Spleen (tissue), 11 donors: ENCODE data around the gene PIP5K1B. TPM values are rescaled to one million over a fixed set of nuclear protein-coding genes. Genes with fewer than 3 reads are reported as not detected.

Source experiments
- DNase-seq: peaks from one replicate; pipeline ENCODE4 v3.0.0-alpha.2; 2020
- H3K27ac ChIP-seq, 8 donors: fragments of 200-600 bp; sonication (generic) in 7 of 8; 1 replicate in 4 of 8; 2 replicates in 4 of 8; pipeline versions ENCODE4 v1.5.0 to v1.8.0; 2016 to 2021; ENCODE audit warnings: inconsistent platforms in 4 of 8, mild to moderate bottlenecking in 4 of 8, moderate library complexity in 1 of 8
- H3K27me3 ChIP-seq, 7 donors: fragments of 200-600 bp; sonication (generic) in 6 of 7; replicated peaks in 1 of 7; 1 replicate in 4 of 7; 2 replicates in 3 of 7; pipeline versions ENCODE4 v1.5.0 to v1.8.0; 2016 to 2021; ENCODE audit warnings: inconsistent platforms in 3 of 7, mild to moderate bottlenecking in 1 of 7
- H3K36me3 ChIP-seq, 6 donors: fragments of 200-600 bp; sonication (generic) in 5 of 6; 1 replicate in 4 of 6; 2 replicates in 2 of 6; pipeline versions ENCODE4 v1.5.0 to v1.8.0; 2016 to 2021; ENCODE audit warnings: inconsistent platforms in 2 of 6
- H3K4me1 ChIP-seq, 6 donors: fragments of 200-600 bp; sonication (generic) in 5 of 6; 1 replicate in 3 of 6; 2 replicates in 3 of 6; pipeline versions ENCODE4 v1.5.0 to v1.8.0; 2016 to 2021; ENCODE audit warnings: inconsistent platforms in 3 of 6
- H3K4me3 ChIP-seq, 8 donors: fragments of 200-600 bp; sonication (generic) in 7 of 8; 1 replicate in 4 of 8; 2 replicates in 4 of 8; pipeline versions ENCODE4 v1.5.0 to v1.8.0; 2016 to 2021; ENCODE audit warnings: inconsistent platforms in 4 of 8, mild to moderate bottlenecking in 4 of 8, moderate library complexity in 2 of 8
- H3K9me3 ChIP-seq, 8 donors: fragments of 200-600 bp; sonication (generic) in 7 of 8; 1 replicate in 4 of 8; 2 replicates in 4 of 8; pipeline versions ENCODE4 v1.5.0 to v1.8.0; 2016 to 2021; ENCODE audit warnings: inconsistent platforms in 4 of 8
- POLR2A ChIP-seq, 3 donors: fragments of 450-650 bp; IDR thresholded peaks; one replicate each; pipeline ENCODE4 v1.5.1; 2017; ENCODE audit warnings: antibody characterized with exemption in 3 of 3, mild to moderate bottlenecking in 1 of 3
- POLR2AphosphoS5 ChIP-seq, 3 donors: sonication (generic); formaldehyde crosslinking; IDR thresholded peaks; one replicate each; pipeline ENCODE4 v1.5.1; 2017; ENCODE audit warnings: antibody characterized with exemption in 3 of 3
- WGBS, 5 donors: extraction: QIAGEN DNeasy Blood & Tissue Kit in 3 of 5; methylation state at CpG; one replicate each; pipeline versions ENCODE4 v1.1.5 to v1.1.7; 2013 to 2018; 5-methylcytosine and 5-hydroxymethylcytosine counted together
- intact Hi-C: fragments of 100-400 bp; cut with DNase I; formaldehyde crosslinking; loops from one replicate; pipeline ENCODE4 v1.15.0; 2023; ENCODE audit warnings: low total_unique reads
- polyA plus RNA-seq, 3 donors: library from polyadenylated mRNA; stranded (reverse); fragments of 200-250 nt; gene quantifications; one replicate each; pipeline ENCODE4 v1.2.1, GENCODE V29; 2013
- total RNA-seq, 7 donors: library from RNA; depleted of rRNA in 3 of 7; stranded (reverse); fragments of >200 nt in 3 of 7; fragmentation: NEBNext Ultra II Directional in 4 of 7; extraction: Animal tissue kit (Norgen Biotek cat#: 25700) in 4 of 7; gene quantifications; one replicate each; pipeline versions ENCODE4 v1.1.0 to v1.2.1, GENCODE V29; 2016 to 2021
- TF ChIP-seq, protein P1 (sequence below), 11 experiments: fragments of 200-600 bp in 7 of 11; fragments of 450-650 bp in 4 of 11; sonication (generic) in 4 of 11; IDR thresholded peaks in 8 of 11; conservative IDR thresholded peaks in 3 of 11; 1 replicate in 7 of 11; 2 replicates in 4 of 11; pipeline versions ENCODE4 v1.4.0 to v1.8.0; 2016 to 2021; ENCODE audit warnings: antibody characterized with exemption in 11 of 11, inconsistent platforms in 4 of 11, mild to moderate bottlenecking in 1 of 11
- donor health status: healthy with polysubstance abuse.
- donor health status: DM: no; HTN: no; CAD: no; lungs with moderate emphysema.
- donor health status: DM: no; HTN: no; CAD: no.
- donor health status: Bipolar disorder and iron deficiency.
- donor health status: healthy.
- donor health status: DM: no; HTN: no; CAD: no.
- donor health status: DM: yes; HTN: yes; CAD: no.

The PIP5K1B gene
- total and polyA plus RNA-seq, 10 donors = 1.5 to 10.3 (median 6.8) TPM

DNA sequence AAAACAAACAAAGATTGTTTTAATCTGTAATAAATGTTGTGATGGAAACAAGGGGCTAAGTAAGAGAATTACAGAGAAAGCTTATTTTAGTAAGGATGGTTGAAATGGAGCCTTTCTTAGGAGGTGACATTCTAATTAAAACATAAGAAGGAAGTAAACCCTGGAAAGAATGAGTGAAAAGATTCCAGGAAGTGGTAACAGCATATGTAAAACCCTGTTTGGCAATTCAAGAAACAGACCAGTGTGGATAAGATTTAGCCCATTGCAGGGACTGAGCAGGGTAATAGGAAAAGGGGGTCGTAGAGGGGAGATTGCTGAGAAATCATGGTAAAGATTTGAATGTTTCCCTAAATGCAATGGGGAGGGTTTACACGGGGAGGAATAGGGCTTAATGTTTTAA lies 21.6 kb upstream of the PIP5K1B start:
- Histone ChIP-seq H3K9me3 (no peaks in the 10 kb centered on the region), H3K4me1 (peaks cover 0 to 14% (median 0%) of the 10 kb centered on the region in 6 donors), H3K4me3 (no peak overlapping the region), H3K27me3 (peaks cover 0 to 6% (median 0%) of the 10 kb centered on the region in 7 donors), H3K27ac (no peak overlapping the region), H3K36me3 (no peaks in the 10 kb centered on the region)
- intact Hi-C loops = no loop called here
- TF ChIP-seq, protein P1, sequence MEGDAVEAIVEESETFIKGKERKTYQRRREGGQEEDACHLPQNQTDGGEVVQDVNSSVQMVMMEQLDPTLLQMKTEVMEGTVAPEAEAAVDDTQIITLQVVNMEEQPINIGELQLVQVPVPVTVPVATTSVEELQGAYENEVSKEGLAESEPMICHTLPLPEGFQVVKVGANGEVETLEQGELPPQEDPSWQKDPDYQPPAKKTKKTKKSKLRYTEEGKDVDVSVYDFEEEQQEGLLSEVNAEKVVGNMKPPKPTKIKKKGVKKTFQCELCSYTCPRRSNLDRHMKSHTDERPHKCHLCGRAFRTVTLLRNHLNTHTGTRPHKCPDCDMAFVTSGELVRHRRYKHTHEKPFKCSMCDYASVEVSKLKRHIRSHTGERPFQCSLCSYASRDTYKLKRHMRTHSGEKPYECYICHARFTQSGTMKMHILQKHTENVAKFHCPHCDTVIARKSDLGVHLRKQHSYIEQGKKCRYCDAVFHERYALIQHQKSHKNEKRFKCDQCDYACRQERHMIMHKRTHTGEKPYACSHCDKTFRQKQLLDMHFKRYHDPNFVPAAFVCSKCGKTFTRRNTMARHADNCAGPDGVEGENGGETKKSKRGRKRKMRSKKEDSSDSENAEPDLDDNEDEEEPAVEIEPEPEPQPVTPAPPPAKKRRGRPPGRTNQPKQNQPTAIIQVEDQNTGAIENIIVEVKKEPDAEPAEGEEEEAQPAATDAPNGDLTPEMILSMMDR (IDR thresholded peaks at IDR 0.05 in 8 of 11, conservative IDR thresholded peaks at IDR 0.05 in 3 of 11) = no peak
- TF ChIP-seq POLR2AphosphoS5 (IDR thresholded peaks at IDR 0.05) = no peak
- no peak for TF ChIP-seq POLR2A (IDR thresholded peaks at IDR 0.05)
- DNase-seq = no peak
- 20 to 34% (median 30%) methylated on average over 2 of the region's 2 CpGs for WGBS, 5 donors

DNA sequence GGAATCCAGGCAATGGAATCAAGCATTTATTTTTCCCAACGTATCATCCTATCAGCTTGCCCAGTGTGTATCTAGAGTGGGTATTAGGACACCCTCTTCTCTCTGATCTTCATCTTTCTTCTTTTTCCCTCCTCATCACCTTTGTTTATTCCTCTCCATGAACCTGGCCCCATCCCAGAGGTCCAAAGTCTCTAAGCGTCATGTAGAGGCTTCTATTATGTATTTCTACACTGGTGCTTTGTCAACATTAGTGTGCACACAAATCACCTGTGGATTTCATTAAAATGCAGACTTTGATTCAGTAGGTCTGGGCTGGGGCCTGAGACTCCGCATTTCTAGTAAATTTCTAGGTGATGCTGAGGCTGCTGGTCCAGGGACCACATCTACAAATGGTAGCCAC lies 19.8 kb upstream of the PIP5K1B start:
- no peaks in the 10 kb centered on the region for H3K9me3 ChIP-seq
- 91 to 96% (median 94%) methylated on average over 3 of the region's 3 CpGs for WGBS, 5 donors
- H3K4me3 ChIP-seq = no peak overlapping the region
- intact Hi-C loops = no loop called here
- no peaks in the 10 kb centered on the region for H3K36me3 ChIP-seq
- H3K4me1 ChIP-seq = peaks cover 0 to 14% (median 0%) of the 10 kb centered on the region in 6 donors
- H3K27ac ChIP-seq = no peak overlapping the region
- no peak for DNase-seq
- no peaks in the 10 kb centered on the region for H3K27me3 ChIP-seq
- TF ChIP-seq POLR2A (IDR thresholded peaks at IDR 0.05) (no peak), POLR2AphosphoS5 (IDR thresholded peaks at IDR 0.05) (no peak)
- TF ChIP-seq, protein P1 (IDR thresholded peaks at IDR 0.05 in 8 of 11, conservative IDR thresholded peaks at IDR 0.05 in 3 of 11) = no peak

DNA sequence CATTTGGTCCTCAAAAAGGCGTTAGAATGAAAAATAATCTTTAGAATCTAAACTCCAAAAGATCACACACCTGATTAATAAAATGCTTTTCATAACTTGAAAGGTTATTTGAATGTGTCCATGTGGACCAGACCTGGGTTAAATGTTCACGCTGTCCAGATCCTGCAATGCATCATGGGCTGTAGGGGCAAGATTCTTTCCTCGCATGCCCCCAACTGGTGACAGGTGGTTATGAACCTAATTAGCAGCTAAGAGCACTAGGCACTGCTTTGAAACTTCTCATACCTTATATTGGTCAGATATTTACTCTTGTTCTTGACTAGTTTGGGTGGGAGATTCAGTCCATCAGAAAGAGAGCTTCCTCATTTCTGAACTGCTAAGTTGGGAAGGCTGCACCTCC lies 19.3 kb upstream of the PIP5K1B start:
- 29 to 44% (median 39%) methylated on average over 3 of the region's 3 CpGs for WGBS, 5 donors
- Histone ChIP-seq H3K27me3 (no peaks in the 10 kb centered on the region), H3K4me3 (no peak overlapping the region), H3K9me3 (no peaks in the 10 kb centered on the region), H3K4me1 (peaks cover 0 to 14% (median 0%) of the 10 kb centered on the region in 6 donors), H3K36me3 (no peaks in the 10 kb centered on the region), H3K27ac (no peak overlapping the region)
- TF ChIP-seq, protein P1 (IDR thresholded peaks at IDR 0.05 in 8 of 11, conservative IDR thresholded peaks at IDR 0.05 in 3 of 11) = peak in 10 of 11 experiments; percentile 29 to 67 (median 54)
- TF ChIP-seq POLR2A (IDR thresholded peaks at IDR 0.05) = no peak
- DNase-seq = no peak
- intact Hi-C loops = no loop called here

DNA sequence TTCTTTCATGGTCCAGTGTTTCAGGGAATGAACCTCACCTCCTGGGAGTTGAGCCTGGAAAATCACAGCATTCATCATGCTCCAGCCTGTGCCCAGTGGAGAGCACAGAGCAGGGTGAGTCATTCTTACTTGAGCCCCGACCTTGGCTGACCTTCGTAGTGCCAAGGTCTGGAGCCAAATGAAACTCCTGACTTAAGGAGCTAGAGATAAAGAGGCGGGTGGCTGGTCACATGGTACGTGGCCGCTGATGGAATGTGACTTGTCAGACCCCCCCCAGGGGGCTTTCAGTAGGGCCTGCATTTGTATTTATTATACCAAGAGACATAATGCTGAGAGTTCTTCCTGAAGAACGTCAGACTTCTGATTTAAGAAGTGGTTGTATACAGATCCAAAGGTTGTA lies 15.0 kb upstream of the PIP5K1B start:
- intact Hi-C loops = no loop called here
- 60 to 78% (median 67%) methylated on average over 6 of the region's 6 CpGs for WGBS, 5 donors
- DNase-seq = no peak

More for the DNA sequence above, 15.0 kb upstream of the PIP5K1B start:
- Histone ChIP-seq H3K27ac (no peak overlapping the region), H3K4me1 (peaks cover 0 to 5% (median 0%) of the 10 kb centered on the region in 6 donors), H3K4me3 (no peak overlapping the region), H3K9me3 (no peaks in the 10 kb centered on the region), H3K36me3 (no peaks in the 10 kb centered on the region), H3K27me3 (no peaks in the 10 kb centered on the region)
- TF ChIP-seq POLR2AphosphoS5 (IDR thresholded peaks at IDR 0.05) (no peak), POLR2A (IDR thresholded peaks at IDR 0.05) (no peak)
- TF ChIP-seq, protein P1 (IDR thresholded peaks at IDR 0.05 in 8 of 11, conservative IDR thresholded peaks at IDR 0.05 in 3 of 11) = no peak
